ENCODE data around the gene CDH12. TPM values are rescaled to one million over a fixed set of nuclear protein-coding genes. Genes with fewer than 3 reads are reported as not detected.

Gene CDH12
- total RNA-seq: not detected
- polyA plus RNA-seq: not detected

DNA sequence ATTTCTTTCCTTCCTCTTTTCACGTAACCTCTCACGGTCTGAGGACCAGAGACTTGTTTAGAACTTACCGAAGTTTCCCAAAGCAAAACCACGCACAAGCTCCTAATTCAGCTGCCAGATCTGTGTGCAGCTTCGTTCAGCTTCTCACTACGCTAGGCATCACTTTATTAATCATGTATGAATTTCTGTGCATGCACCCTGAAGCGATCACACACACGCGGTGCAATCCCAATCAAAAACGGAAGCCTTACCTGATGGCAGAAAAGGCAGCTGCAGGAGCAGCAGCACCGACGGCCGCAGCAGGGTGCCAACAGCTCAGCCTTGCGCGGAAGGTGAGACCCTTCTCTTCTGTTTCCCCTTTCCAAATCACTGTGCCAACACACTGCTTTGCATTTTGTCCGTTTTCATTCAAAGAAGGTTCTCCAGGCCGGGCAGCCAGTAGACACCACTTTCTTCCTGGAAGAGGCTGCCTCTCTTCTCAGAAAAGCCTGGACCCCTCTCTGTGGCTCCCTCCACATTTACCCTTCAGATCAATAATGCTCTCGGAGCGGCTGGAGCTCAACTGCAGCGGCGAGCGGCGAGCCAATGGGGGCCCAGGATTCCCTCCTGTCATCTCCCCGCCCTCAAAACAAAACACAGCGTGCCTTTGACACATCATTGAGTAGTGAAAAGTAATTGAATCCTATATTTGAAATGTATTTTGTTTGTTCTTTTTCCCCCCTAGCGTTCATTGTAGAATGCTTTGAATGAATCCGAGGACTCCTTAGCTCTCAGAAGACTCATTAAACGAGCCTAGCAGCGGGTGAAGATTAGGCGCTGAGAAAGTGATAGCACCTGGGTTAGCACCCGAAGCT, at the start of gene CDH12:
Gene CDH12 (minus strand): TSS at position 538 of the 854 bp plus-strand sequence.
- no peaks in the 10 kb centered on the region for H3K4me1 ChIP-seq (ENCODE audit: insufficient read depth, low read length)
- Mint-ChIP-seq H3K27me3 (no peaks in the 10 kb centered on the region), H3K4me3 (peak within 1 kb of the TSS in 7 of 8 donors; percentile 28 to 76 (median 62)), H3K27ac (no peak within 1 kb of the TSS), H3K36me3 (no peaks in the 10 kb centered on the region), H3K4me1 (peaks cover 0 to 9% (median 3%) of the 10 kb centered on the region in 4 donors), H3K9me3 (peaks cover 2 to 13% (median 4%) of the 10 kb centered on the region in 8 donors)
- no peak within 1 kb of the TSS for H3K27ac ChIP-seq (ENCODE audit: low read depth, low read length)
- ChIA-PET CTCF (ENCODE audit: partially characterized antibody) (no interaction called here), POLR2A (ENCODE audit: partially characterized antibody) (no interaction called here)
- no peaks in the 10 kb centered on the region for H3K36me3 ChIP-seq (ENCODE audit: insufficient read depth, low read length)
- intact Hi-C loops (cut with micrococcal nuclease): no loop called here
- no peak for DNase-seq
- H3K4me3 ChIP-seq (ENCODE audit: low read length in 2 of 2): no peak within 1 kb of the TSS
- peaks cover 0 to 5% of the 10 kb centered on the region in 2 donors for H3K9me3 ChIP-seq (ENCODE audit: control insufficient read depth in 1 of 2, low read length in 2 of 2)
- H3K27me3 ChIP-seq (ENCODE audit: insufficient read depth, low read length): no peaks in the 10 kb centered on the region

DNA sequence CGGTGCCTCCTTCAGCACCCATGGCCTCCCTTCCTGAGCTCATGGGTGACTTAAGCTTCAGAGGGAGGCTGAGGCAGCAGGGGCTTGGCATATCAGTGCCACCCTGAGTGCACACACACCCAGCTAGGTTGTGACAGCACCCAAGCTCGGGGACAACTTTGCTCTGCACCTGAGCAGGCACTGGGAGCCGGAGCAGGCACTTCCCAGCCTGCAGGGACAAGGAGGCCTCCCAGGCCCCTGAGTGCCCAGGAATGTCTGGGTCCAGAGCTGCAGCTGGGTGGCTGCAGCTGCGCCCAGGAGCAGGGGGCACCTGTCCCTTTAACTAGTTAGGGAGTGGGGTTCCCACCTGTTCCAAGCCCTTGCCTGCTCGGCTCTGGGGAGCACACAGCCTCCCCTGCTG, 48.7 kb upstream of the CDH12 start:
- Mint-ChIP-seq H3K9me3 (peaks cover 0 to 14% (median 9%) of the 10 kb centered on the region in 8 donors), H3K36me3 (no peaks in the 10 kb centered on the region), H3K27ac (no peak overlapping the region), H3K27me3 (no peaks in the 10 kb centered on the region), H3K4me1 (no peaks in the 10 kb centered on the region), H3K4me3 (no peak overlapping the region)
- H3K27ac ChIP-seq (ENCODE audit: low read depth, low read length): no peak overlapping the region
- H3K4me1 ChIP-seq (ENCODE audit: insufficient read depth, low read length): no peaks in the 10 kb centered on the region
- no peaks in the 10 kb centered on the region for H3K36me3 ChIP-seq (ENCODE audit: insufficient read depth, low read length)
- no peaks in the 10 kb centered on the region for H3K27me3 ChIP-seq (ENCODE audit: insufficient read depth, low read length)
- H3K4me3 ChIP-seq (ENCODE audit: low read length in 2 of 2): no peak overlapping the region
- no peaks in the 10 kb centered on the region for H3K9me3 ChIP-seq (ENCODE audit: control insufficient read depth in 1 of 2, low read length in 2 of 2)
- intact Hi-C loops (cut with micrococcal nuclease): no loop called here
- no peak for DNase-seq
- ChIA-PET POLR2A (ENCODE audit: partially characterized antibody) (no interaction called here), CTCF (ENCODE audit: partially characterized antibody) (no interaction called here)

DNA sequence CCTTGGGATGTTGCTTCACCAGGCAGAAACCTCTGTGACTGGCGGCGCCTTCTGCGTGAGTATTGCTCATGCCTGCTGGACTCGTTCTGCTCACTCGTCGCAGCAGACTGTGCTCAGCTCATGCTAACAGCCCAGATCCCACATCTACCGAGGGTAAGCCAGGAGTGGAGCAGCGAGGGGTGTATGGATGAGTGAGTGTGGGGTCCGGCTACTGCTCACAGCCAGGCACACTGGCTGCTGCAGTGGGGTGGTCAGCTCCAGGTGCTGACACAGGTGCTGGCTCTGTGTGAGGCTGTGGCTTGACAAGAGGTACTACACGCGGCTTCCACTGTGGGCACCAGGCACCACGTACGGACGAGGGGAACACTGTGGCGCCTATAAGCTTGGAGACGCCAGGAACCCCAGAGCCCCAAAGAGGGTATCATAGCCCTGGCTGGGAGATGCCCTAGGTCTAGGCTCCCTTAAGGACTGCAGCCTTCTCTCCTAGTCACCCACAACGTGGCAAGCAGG, 47.7 kb upstream of the CDH12 start:
- ChIA-PET CTCF (ENCODE audit: partially characterized antibody) (no interaction called here), POLR2A (ENCODE audit: partially characterized antibody) (no interaction called here)
- Histone ChIP-seq H3K4me1 (ENCODE audit: insufficient read depth, low read length) (no peaks in the 10 kb centered on the region), H3K27me3 (ENCODE audit: insufficient read depth, low read length) (no peaks in the 10 kb centered on the region), H3K27ac (ENCODE audit: low read depth, low read length) (no peak overlapping the region), H3K9me3 (ENCODE audit: control insufficient read depth in 1 of 2, low read length in 2 of 2) (no peaks in the 10 kb centered on the region), H3K36me3 (ENCODE audit: insufficient read depth, low read length) (no peaks in the 10 kb centered on the region), H3K4me3 (ENCODE audit: low read length in 2 of 2) (no peak overlapping the region)
- Mint-ChIP-seq H3K4me1 (no peaks in the 10 kb centered on the region), H3K9me3 (peaks cover 0 to 14% (median 8%) of the 10 kb centered on the region in 8 donors), H3K36me3 (no peaks in the 10 kb centered on the region), H3K4me3 (no peak overlapping the region), H3K27ac (no peak overlapping the region), H3K27me3 (no peaks in the 10 kb centered on the region)
- intact Hi-C loops (cut with micrococcal nuclease): no loop called here
- no peak for DNase-seq

DNA sequence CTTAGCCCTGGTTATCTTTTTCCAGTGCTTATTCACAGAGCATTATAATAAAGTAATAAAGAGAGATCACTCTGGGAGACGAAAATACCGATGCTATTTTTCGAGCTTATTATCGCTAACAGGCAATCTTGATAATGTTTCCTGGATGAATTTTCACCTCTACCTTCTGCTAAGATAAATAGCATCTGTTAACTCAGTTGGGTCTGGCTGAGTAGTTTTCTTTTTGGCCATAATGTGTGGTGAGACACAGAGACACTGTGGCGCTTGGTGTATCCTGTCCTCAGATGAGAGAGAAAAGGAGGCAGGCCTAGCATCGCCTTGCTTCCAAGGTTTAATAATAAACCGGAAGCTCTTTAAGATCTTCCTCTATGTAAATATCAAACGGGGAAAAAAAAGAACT, 46.2 kb upstream of the CDH12 start:
- no peak overlapping the region for H3K27ac ChIP-seq (ENCODE audit: low read depth, low read length)
- Mint-ChIP-seq H3K9me3 (peaks cover 0 to 16% (median 9%) of the 10 kb centered on the region in 8 donors), H3K27ac (no peak overlapping the region), H3K36me3 (no peaks in the 10 kb centered on the region), H3K4me1 (no peaks in the 10 kb centered on the region), H3K27me3 (no peaks in the 10 kb centered on the region), H3K4me3 (no peak overlapping the region)
- no peaks in the 10 kb centered on the region for H3K27me3 ChIP-seq (ENCODE audit: insufficient read depth, low read length)
- intact Hi-C loops (cut with micrococcal nuclease): no loop called here
- ChIA-PET POLR2A (ENCODE audit: partially characterized antibody) (no interaction called here), CTCF (ENCODE audit: partially characterized antibody) (no interaction called here)
- no peaks in the 10 kb centered on the region for H3K9me3 ChIP-seq (ENCODE audit: control insufficient read depth in 1 of 2, low read length in 2 of 2)
- H3K4me1 ChIP-seq (ENCODE audit: insufficient read depth, low read length): no peaks in the 10 kb centered on the region
- no peak for DNase-seq
- H3K36me3 ChIP-seq (ENCODE audit: insufficient read depth, low read length): no peaks in the 10 kb centered on the region
- H3K4me3 ChIP-seq (ENCODE audit: low read length in 2 of 2): no peak overlapping the region

DNA sequence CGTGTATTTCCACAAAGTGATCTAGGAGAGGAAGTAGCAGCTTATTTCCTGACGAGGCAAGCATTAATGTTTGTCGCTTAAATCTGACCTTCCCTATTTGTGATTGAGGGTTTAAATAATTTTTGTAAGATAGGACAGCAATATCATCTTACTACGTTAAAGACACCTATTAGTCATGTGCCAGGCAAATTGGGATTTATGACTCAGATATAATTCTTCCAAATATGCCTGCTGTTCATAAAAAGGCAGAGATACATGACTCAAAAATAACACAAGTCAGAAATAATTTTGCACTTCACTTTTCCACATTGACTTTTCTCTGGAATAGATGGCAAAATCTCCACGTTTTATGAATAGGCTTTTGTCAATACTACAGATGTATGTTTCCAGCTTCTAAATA, 43.0 kb upstream of the CDH12 start:
- no peaks in the 10 kb centered on the region for H3K9me3 ChIP-seq (ENCODE audit: control insufficient read depth in 1 of 2, low read length in 2 of 2)
- no peaks in the 10 kb centered on the region for H3K4me1 ChIP-seq (ENCODE audit: insufficient read depth, low read length)
- H3K27ac ChIP-seq (ENCODE audit: low read depth, low read length): no peak overlapping the region
- Mint-ChIP-seq H3K36me3 (no peaks in the 10 kb centered on the region), H3K4me1 (no peaks in the 10 kb centered on the region), H3K27ac (no peak overlapping the region), H3K9me3 (peaks cover under 1 to 20% (median 11%) of the 10 kb centered on the region in 8 donors), H3K27me3 (no peaks in the 10 kb centered on the region), H3K4me3 (no peak overlapping the region)
- no peak overlapping the region for H3K4me3 ChIP-seq (ENCODE audit: low read length in 2 of 2)
- intact Hi-C loops (cut with micrococcal nuclease): no loop called here
- H3K36me3 ChIP-seq (ENCODE audit: insufficient read depth, low read length): no peaks in the 10 kb centered on the region
- ChIA-PET POLR2A (ENCODE audit: partially characterized antibody) (no interaction called here), CTCF (ENCODE audit: partially characterized antibody) (no interaction called here)
- H3K27me3 ChIP-seq (ENCODE audit: insufficient read depth, low read length): no peaks in the 10 kb centered on the region
- DNase-seq: no peak

DNA sequence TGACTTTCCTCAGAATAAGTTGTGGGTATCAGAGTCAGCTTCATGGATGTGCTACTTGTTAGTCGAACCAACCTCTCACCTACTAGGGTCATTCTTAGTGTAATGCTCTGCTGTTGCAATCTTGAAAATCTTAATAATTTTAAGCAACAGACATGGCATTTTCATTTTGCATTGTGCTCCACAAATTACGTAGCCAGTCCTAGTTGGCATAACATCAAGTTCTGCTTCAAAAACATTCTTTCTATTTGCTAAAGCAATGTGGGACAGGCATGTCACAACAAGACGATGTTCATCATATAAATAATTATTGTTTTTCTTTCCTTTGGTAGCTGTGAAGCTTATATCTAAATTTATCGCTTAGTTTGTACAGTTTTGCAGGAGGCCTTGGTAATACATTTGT, 39.3 kb upstream of the CDH12 start:
- Histone ChIP-seq H3K27me3 (ENCODE audit: insufficient read depth, low read length) (no peaks in the 10 kb centered on the region), H3K27ac (ENCODE audit: low read depth, low read length) (no peak overlapping the region), H3K4me1 (ENCODE audit: insufficient read depth, low read length) (no peaks in the 10 kb centered on the region), H3K9me3 (ENCODE audit: control insufficient read depth in 1 of 2, low read length in 2 of 2) (no peaks in the 10 kb centered on the region), H3K4me3 (ENCODE audit: low read length in 2 of 2) (no peak overlapping the region), H3K36me3 (ENCODE audit: insufficient read depth, low read length) (no peaks in the 10 kb centered on the region)
- Mint-ChIP-seq H3K4me1 (no peaks in the 10 kb centered on the region), H3K27me3 (no peaks in the 10 kb centered on the region), H3K27ac (no peak overlapping the region), H3K4me3 (no peak overlapping the region), H3K9me3 (peaks cover 4 to 19% (median 9%) of the 10 kb centered on the region in 8 donors), H3K36me3 (no peaks in the 10 kb centered on the region)
- intact Hi-C loops (cut with micrococcal nuclease): no loop called here
- DNase-seq: no peak
- POLR2A ChIA-PET (ENCODE audit: partially characterized antibody): no interaction called here
- CTCF ChIA-PET (ENCODE audit: partially characterized antibody): no interaction called here

DNA sequence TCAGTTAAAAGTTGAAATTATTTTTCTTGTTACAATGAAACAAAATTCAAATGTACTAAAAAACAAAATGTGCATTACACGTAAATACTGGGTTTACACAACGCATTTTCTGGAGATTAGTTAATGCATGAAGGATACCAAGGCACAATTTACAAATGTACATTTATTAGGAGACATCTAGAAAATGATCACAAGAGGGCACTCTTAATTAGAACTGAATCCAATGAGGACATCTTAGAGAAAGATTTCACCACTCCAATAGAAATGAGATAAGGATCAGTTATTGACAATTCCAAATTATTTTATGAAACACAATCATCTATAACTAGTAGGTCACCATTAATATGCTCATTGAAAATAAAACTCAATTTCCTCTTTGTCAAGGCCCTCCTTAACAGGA, 36.6 kb upstream of the CDH12 start:
- Mint-ChIP-seq H3K9me3 (peaks cover 6 to 20% (median 12%) of the 10 kb centered on the region in 8 donors), H3K4me1 (peaks cover 0 to 2% (median 0%) of the 10 kb centered on the region in 4 donors), H3K27ac (no peak overlapping the region), H3K4me3 (no peak overlapping the region), H3K27me3 (no peaks in the 10 kb centered on the region), H3K36me3 (no peaks in the 10 kb centered on the region)
- Histone ChIP-seq H3K36me3 (ENCODE audit: insufficient read depth, low read length) (no peaks in the 10 kb centered on the region), H3K9me3 (ENCODE audit: control insufficient read depth in 1 of 2, low read length in 2 of 2) (no peaks in the 10 kb centered on the region), H3K27me3 (ENCODE audit: insufficient read depth, low read length) (no peaks in the 10 kb centered on the region), H3K27ac (ENCODE audit: low read depth, low read length) (no peak overlapping the region), H3K4me1 (ENCODE audit: insufficient read depth, low read length) (no peaks in the 10 kb centered on the region), H3K4me3 (ENCODE audit: low read length in 2 of 2) (no peak overlapping the region)
- CTCF ChIA-PET (ENCODE audit: partially characterized antibody): no interaction called here
- DNase-seq: no peak
- intact Hi-C loops (cut with micrococcal nuclease): no loop called here
- POLR2A ChIA-PET (ENCODE audit: partially characterized antibody): no interaction called here
